Activated T-helper 1 cell treated with Interleukin-2 at 50 U/mL for 16 hours (primary cell): ENCODE data around the gene SYNE4.

ENCODE experiments used
- DNase-seq: peaks from one replicate; pipeline ENCODE4 v3.0.0-alpha.2; 2020; ENCODE audit warnings: low read depth

SYNE4 gene

DNA sequence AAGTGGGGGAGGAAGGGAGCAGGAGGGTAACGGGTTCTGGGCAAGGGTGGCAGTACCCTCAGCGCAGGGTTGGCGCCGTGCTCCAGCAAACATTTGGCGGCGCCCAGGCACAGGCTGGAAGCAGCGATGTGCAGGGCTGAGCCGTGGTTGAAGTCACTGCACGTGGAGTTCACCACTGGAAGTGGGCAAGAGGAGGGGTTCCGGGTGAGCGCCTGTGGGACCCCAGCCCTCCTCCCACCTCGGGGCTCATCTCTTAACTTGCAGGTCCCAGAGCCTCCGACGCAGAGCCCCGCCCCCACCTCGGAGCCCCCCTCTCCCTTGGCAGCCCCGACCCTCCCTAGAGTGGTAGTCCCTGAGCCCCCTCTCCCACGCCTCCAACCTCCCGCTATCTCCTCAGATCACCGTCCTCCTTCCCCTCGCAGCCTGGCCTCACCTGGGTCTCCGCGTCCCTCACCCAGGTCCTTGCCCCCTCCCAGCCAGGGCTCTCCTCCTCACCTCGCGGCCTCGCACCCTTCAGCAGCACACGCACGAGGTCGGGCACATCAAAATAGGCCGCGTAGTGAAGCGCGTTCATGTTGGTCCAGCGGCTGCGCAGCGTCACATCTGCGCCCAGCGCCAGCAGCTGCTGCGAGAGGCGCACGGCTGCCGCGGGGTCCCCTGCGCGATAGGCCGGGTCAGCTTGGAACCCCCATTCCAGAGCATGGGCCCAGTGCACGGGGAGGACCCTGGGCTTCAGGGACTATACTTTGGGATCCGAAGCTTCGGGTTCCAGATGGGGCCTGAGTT lies 17.7 kb upstream of the SYNE4 start:
- DNase-seq: no peak

- no peak for DNase-seq
Measured at GRCh38 chr19:36025541-36025940, 16.9 kb upstream of the SYNE4 start.

DNA sequence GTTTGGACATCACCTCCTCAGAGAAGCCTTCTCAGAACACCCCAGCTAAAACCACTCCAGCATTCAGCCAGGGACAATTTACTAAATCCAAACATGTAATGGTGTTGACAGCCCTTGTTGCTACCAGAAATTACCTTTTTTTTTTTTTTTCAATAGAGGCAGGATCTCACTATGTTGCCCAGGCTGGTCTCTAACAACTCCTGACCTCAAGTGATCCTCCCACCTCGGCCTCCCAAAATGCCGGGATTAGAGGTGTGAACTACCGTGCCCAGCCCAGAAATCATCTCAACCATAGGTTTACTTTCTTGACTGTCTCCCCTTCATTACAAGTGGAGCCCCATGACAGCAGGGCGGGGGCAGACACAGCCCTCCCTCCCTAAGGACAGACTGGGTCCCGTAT lies 14.8 kb upstream of the SYNE4 start:
- no peak for DNase-seq

- DNase-seq: no peak
Measured at GRCh38 chr19:36019061-36019670, 10.6 kb upstream of the SYNE4 start.

GRCh38 chr19:36014012-36014924 lies 5.7 kb upstream of the SYNE4 start, which contains the start of gene ALKBH6:
Gene ALKBH6 (minus strand): TSS chr19:36014213. CDS start chr19:36013397, 816 bp downstream.
- DNase-seq: peak; percentile 98

GRCh38 chr19:36013280-36014011 lies 4.8 kb upstream of the SYNE4 start:
- DNase-seq: no peak

DNA sequence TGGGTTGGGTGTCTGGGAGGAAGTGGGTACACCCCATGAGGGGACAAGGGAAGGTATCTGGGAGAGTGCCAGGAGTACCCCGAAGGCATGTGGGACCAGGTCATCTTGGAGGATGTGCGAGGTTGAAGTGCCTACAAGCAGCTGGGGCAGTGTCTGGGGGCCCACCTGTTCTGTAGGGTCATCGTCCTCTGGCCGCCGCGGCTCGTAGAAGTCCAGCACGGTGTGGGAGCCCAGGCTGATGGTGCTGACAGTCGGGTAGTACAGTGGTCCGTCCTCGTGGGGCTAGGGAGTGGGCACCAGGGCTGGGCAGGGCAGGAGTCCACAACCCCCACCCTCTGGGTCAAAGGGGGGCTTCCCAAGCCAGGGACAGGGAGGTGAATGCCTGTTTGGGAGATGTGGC lies 1.8 kb upstream of the SYNE4 start:
- no peak for DNase-seq

DNA sequence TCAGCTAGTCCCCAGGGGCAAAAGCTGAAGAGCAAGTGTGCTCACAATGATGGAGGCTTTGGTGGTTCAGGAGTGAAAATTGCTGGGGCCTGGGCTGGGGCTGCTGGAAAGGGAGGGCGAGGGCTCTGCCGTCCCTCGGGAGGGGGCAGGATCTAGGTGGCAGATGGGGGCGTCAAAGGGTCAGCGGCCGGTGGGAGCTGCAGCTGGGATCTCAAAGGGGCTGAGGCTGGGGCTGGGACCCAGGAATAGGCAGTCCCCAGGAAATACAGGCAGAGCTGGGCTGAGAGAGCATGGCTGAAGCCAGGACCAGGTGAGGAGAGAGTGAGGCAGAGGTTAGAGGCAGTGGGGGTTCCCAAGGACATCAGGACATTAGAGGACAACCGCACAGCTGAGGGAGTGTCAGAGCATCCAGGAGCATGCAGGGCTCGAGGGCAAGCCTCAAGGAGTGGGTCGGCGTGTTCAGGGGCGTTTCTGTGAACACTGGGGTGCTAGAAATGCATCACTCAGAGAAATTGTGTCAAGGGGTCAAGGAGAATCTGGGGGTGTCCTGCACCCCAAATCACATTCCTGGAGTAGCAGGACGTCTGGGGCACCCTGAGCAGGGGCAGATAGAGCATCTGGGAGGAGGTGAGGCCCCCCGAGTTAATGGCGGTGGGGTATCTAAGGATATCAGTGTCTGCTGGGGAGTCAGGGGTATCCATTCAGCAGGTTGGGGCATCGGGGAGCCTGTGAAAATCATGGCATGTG lies 1.2 kb upstream of the SYNE4 start:
- DNase-seq: no peak

GRCh38 chr19:36009220-36009619 lies 607 bp upstream of the SYNE4 start:
- peak; percentile 22 for DNase-seq

- DNase-seq: no peak
Measured at GRCh38 chr19:36006955-36007354, 1.7 kb downstream of the SYNE4 start.

DNA sequence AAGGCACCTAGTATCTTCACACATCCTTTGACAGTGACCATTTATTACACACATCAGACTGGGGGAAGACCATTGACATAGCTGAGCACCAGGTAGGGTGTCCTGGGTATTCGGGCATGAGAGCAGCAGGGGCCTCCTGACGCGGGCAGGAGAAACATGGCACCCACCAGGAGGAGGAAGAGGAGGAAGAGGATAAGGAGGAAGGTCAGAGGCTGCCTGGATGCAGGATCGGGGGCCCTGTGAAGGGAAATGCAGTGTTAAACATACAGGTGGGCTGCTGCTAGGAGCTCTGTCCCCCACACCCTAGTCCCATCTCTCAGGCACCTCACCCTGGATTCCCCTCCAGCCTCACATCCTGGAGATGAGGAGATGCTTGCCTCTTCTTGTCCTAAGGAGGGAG lies 5.3 kb downstream of the SYNE4 start:
- DNase-seq: no peak

- DNase-seq: no peak
Measured at GRCh38 chr19:36001605-36002004, 7.0 kb downstream of the SYNE4 start.

- no peak for DNase-seq
Measured at GRCh38 chr19:35996777-35997176, 11.8 kb downstream of the SYNE4 start.

DNA sequence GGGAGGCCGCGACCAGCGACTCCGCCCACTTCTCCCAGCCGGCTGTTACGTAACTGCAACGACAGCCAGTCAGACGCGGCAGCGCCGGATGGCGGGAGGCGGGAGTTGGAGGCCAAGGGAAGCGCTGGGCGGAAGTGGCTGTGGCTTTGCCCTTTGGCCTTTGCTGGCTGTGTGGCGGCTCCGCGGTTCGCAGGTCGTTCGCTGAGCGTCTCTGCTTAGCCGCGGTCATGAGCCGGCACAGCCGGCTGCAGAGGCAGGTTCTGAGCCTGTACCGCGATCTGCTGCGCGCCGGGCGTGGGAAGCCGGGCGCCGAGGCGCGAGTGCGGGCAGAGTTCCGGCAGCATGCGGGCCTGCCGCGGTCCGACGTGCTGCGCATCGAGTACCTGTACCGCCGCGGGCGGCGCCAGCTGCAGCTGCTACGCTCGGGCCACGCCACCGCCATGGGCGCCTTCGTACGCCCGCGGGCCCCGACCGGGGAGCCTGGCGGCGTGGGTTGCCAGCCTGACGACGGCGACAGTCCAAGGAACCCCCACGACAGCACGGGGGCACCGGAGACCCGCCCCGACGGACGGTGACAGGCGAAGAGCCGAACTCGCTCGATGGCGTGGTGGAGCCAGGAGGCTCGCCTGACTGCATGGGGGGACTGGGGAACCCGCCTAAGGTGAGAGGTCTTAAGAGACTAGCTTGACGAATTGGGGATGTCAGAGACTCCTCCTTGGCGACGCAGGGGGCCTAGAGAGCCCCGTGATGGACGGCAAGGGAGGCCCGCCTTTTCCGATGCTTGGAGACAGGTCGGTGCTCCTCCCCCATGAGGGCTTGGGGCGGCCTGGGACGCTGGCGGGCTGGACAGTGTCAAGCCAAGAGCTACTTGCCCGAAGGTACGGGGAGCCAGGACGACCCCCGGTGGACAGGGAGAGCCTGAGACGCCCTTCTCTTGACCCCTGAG lies 13.3 kb downstream of the SYNE4 start, which contains the start of gene SDHAF1:
TSS of gene SDHAF1 (plus strand) at position 141 of the 946 bp plus-strand sequence. CDS start at position 228, 87 bp downstream.
- peak; percentile 85 for DNase-seq

- no peak for DNase-seq
Measured at GRCh38 chr19:35993923-35994598, 14.6 kb downstream of the SYNE4 start.

GRCh38 chr19:35992907-35993765 lies 15.5 kb downstream of the SYNE4 start:
- no peak for DNase-seq

DNA sequence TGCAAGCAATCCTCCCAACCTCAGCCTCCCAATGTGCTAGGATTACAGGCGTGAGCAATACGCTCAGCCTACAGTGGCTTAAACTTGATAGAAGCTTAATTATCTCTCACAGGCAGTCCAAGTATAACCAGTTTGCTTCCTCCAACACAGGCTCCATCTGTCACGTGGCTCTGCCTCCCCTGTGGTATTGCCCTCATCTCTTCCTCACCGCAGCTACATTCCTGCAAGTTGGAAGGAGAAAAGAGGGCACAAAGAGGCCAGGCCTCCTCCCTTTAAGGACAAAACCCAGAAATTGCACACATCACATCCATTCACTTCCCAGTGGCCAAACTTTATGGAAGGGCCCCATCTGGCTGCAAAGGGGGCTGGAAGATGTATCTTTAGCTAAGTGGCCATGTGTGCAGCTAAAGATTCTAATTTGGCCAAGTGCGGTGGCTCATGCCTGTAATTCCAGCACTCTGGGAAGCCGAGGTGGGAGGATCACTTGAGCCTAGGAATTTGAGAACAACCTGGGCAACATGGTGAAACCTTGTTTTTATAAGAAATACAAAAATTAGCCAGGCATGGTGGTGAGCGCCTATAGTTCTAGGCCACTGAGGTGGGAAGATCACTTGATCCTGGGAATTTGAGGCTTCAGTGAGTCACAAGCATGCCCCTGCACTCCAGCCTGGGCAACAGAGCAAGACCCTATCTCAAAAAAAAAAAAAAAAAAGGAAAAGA lies 16.7 kb downstream of the SYNE4 start:
- DNase-seq: no peak
